Brain microvascular endothelial cell (primary cell): ENCODE results near the gene EIPR1.

Experiments used
- DNase-seq: peaks from one replicate; pipeline ENCODE4 v3.0.0-alpha.2; 2020
- H3K27ac ChIP-seq: fragments of 250-450 bp; sonication (Bioruptor Pico); 2 replicates; pipeline ENCODE4 v1.5.1; 2020; ENCODE audit warnings: mild to moderate bottlenecking, moderate library complexity
- H3K27me3 ChIP-seq: fragments of 250-450 bp; sonication (Bioruptor Pico); replicated peaks from 2 replicates; pipeline ENCODE4 v1.5.1; 2020; ENCODE audit warnings: mild to moderate bottlenecking
- H3K36me3 ChIP-seq: fragments of 250-450 bp; sonication (Bioruptor Pico); replicated peaks from 2 replicates; pipeline ENCODE4 v1.5.1; 2020; ENCODE audit warnings: mild to moderate bottlenecking
- H3K4me3 ChIP-seq: 2 replicates; pipeline ENCODE4 v1.5.1; 2011; ENCODE audit warnings: low read depth, mild to moderate bottlenecking, control low read depth, low read length, moderate library complexity
- CTCF ChIP-seq: IDR thresholded peaks from 2 replicates; pipeline ENCODE4 v1.5.1; 2011; ENCODE audit warnings: low read depth, mild to moderate bottlenecking, moderate library complexity, low read length, control low read depth, inconsistent platforms; ENCODE audit errors: missing control alignments
- in situ Hi-C: cut with HindIII; loops from 2 replicates; pipeline ENCODE4 v1.10.0; 2017; ENCODE audit warnings: low sequenced_read_pairs, low pct_ligation_motif_present

EIPR1 gene

GRCh38 chr2:3267869-3268704 lies 109.5 kb downstream of the EIPR1 start:
- no peak for DNase-seq
- Histone ChIP-seq H3K27ac (no peak overlapping the region), H3K27me3 (no peaks in the 10 kb centered on the region), H3K4me3 (no peak overlapping the region), H3K36me3 (no peaks in the 10 kb centered on the region)
- TF ChIP-seq CTCF: no peak
- in situ Hi-C loops: no loop called here

GRCh38 chr2:3266925-3267867 lies 110.4 kb downstream of the EIPR1 start:
- Histone ChIP-seq H3K27ac (no peak overlapping the region), H3K4me3 (no peak overlapping the region), H3K27me3 (no peaks in the 10 kb centered on the region), H3K36me3 (no peaks in the 10 kb centered on the region)
- TF ChIP-seq CTCF: no peak
- in situ Hi-C loops: no loop called here
- no peak for DNase-seq

- no peak for DNase-seq
- Histone ChIP-seq H3K36me3 (no peaks in the 10 kb centered on the region), H3K4me3 (no peak overlapping the region), H3K27me3 (no peaks in the 10 kb centered on the region), H3K27ac (no peak overlapping the region)
- in situ Hi-C loops: no loop called here
- TF ChIP-seq CTCF: no peak
These were observed 111.4 kb downstream of the EIPR1 start for GRCh38 chr2:3265981-3266924.

GRCh38 chr2:3265471-3265870 lies 112.1 kb downstream of the EIPR1 start:
- Histone ChIP-seq H3K27ac (no peak overlapping the region), H3K4me3 (no peak overlapping the region), H3K36me3 (no peaks in the 10 kb centered on the region), H3K27me3 (no peaks in the 10 kb centered on the region)
- DNase-seq: no peak
- in situ Hi-C loops: no loop called here
- no peak for TF ChIP-seq CTCF

- no peak for TF ChIP-seq CTCF
- Histone ChIP-seq H3K36me3 (no peaks in the 10 kb centered on the region), H3K27ac (no peak overlapping the region), H3K27me3 (no peaks in the 10 kb centered on the region), H3K4me3 (no peak overlapping the region)
- DNase-seq: no peak
- in situ Hi-C loops: no loop called here
These were observed 113.4 kb downstream of the EIPR1 start for GRCh38 chr2:3264010-3264744.
